ENCODE data around the gene ABI2.
"Not testable (repeated sequence)": the region's sequence is repeated elsewhere in the genome, so short reads cannot be mapped to it uniquely, and the experiment has no call there.

The ABI2 gene

GRCh38 chr2:203327901-203328759 is at the start of gene ABI2:
ABI2 (plus strand) TSS chr2:203328394; CDS start chr2:203328515, 121 bp downstream.
- peak; percentile 79 for DNase-seq

DNA sequence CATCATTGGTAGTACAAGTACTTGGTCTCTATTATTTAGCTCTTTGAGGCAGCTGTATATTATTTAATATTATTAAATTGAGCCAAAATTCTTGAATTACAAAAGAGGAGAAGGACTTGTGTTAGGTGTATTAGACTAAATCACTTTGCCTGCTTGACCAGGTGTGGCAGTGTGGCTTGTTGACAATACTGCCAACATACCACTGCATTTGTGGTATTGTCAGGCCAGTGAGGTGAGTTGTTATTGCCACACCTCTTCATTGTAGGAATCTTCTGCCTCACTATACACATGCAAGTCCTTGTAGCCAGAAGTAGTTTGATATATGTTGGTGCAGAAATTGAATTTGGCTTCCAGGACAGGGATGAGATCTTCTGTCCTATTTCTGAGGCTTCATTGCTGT is 48.9 kb upstream of the ABI2 start:
- no peak for DNase-seq

- DNase-seq: no peak
Observed at GRCh38 chr2:203280428-203281064, 47.6 kb upstream of the ABI2 start.

DNA sequence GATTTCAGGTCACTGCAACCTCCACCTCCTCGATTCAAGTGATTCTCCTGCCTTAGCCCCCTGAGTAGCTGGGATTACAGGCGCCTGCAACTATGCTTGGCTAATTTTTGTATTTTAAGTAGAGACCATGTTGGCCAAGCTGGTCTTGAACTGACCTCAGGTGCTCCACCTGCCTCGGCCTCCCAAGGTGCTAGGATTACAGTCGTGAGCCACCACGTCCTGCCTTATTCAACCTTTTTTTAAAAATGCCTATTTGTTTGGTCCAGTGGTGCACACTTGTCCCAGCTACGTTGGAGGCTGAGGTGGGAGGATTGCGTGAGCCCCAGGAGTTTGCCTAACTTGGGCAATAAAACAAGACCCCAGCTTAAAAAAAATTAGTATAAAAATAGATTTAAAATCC is 46.1 kb upstream of the ABI2 start:
- DNase-seq: no peak

GRCh38 chr2:203286532-203286931 is 41.7 kb upstream of the ABI2 start:
- DNase-seq: no peak

GRCh38 chr2:203301667-203302066 is 26.5 kb upstream of the ABI2 start:
- DNase-seq: no peak

- not testable (repeated sequence) for DNase-seq
Observed at GRCh38 chr2:203302586-203302985, 25.6 kb upstream of the ABI2 start.

DNA sequence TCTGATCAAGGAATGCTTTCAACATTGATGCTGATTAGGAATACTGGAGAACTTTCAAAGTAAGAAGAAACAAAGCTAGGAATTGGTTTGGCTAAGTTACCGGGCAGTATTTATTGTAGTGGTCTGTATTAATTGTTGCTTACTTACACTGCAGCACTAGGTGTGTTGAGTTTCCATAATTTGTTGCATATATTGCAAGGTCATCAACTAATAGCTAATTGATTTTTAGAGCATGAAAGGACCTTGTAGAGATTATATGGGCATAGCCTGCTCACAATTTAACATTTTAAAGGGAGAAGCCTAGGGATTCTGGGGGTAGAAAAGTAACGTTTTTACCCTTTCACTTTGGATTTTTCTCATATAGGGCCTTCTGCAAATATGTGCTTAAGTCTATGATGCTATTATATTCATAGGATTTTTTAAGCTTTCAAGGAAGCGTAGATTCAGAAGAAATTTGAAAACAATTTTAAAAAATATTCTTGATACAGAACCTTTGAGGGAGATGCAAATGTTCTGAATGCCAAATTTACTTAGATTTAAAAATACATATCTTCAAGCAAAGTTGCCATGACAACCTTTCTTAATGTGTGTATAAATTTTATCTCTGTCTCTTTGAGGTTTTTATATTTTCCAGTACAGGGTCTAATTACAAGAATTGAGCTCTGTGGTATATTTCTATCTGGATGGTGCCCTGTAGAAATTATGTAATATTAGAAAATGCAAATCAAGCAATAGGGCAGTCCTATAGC is 17.3 kb upstream of the ABI2 start:
- DNase-seq: peak; percentile 9

DNA sequence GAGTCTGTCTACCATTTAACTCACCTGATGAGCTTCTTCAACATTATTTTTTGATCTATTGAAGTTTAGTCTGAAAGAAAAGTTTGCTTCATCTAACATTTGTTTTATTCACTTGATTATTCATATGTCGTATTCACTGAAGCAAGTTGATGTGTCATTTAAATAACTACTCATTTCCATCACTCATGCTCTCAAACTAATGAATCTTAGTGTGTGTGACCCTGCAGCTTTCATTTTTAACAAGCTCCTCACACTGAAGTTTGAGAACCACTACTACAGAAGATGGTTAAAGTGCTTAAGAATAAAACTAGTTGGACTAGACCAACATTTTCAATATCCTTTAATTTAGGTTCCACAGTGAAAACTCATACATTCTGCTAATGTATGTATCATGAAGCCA is 1.8 kb upstream of the ABI2 start:
- no peak for DNase-seq

GRCh38 chr2:203327582-203327900 is 653 bp upstream of the ABI2 start:
- DNase-seq: no peak

DNA sequence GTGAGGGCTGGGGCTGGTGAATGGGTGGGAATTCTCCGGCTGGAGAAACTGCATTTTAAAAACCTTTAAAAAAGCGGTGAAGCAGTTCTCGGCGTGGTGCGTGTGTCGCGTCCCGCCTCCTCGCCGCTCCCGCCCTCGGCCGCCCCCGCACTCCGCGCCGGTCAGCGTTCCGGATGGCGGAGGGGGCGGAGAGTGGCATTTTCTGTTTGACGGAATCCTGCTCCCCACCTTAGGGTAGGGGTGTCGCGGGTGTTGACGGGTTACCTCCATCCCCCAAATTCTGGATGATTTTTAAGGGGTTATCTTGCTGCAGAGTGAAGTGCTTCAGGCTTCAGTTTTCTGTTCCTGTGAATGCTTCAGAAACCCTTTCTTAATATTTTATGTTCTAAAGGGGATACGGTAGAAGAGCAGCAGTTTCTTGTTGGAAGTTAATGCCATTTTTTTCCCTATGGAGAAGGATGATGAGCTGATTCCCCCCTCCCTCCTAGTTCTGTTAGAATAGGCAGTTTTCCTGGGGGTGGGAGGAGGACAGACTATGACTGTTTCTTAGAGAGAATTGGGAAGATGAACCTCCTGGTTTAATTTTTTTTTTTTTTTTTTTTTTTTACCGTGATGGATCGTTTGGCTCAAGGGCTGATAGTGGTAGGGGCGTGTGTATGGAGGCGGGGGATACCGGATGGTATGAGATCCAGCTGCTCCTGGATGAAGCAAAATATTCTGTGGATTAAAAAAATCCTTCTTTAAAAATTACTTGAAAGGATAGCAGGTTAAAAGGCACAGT is 756 bp downstream of the ABI2 start:
- DNase-seq: peak; percentile 56

- peak; percentile 9 for DNase-seq
Observed at GRCh38 chr2:203330434-203330833, 2.2 kb downstream of the ABI2 start.

- DNase-seq: no peak
Observed at GRCh38 chr2:203338322-203338721, 10.1 kb downstream of the ABI2 start.

- no peak for DNase-seq
Observed at GRCh38 chr2:203340791-203341487, 12.7 kb downstream of the ABI2 start.

DNA sequence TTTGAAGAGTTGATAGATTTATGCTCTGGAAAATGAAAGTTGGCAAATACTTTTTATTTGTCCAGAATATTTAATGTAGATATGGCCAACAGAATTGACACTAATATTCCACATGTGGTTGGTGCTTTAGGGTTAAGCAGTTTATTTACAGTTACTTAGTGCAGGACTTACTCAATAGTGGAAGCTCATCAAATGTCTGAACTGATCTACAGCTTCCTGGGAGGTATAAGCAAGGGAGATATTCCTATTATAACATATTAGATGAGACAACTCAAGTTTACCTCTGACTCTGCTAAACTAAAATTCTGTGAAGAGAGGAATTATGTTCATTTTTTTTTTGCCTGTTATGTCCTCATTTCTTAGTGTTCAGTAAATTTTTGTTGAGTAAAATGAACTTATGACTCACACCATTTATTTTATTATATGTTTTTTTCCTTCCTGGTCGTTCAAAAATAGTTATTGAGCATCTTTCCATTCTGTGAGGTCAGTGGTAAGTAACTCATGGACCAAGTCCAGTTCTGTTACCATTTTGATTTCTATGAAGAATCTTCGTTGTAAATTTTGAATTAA is 13.6 kb downstream of the ABI2 start:
- DNase-seq: no peak

DNA sequence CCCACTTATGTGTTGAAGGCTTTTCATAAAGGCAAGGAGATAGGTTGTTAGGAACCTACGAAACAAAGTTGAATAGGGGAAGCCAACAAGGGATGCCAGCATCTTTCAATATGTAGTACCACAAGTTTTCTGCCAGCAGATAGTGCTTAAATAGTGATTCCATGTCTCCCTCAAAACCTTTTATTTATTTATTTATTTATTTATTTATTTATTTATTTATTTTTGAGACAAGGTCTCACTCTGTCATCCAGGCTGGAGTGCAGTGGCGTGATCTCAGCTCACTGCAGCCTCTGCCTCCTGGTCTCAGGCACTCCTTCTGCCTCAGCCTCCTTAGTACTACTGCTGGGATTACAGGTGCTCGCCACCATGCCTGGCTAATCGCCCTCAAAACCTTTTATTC is 14.2 kb downstream of the ABI2 start:
- DNase-seq: not testable (repeated sequence)

- DNase-seq: no peak
Observed at GRCh38 chr2:203344667-203345066, 16.5 kb downstream of the ABI2 start.

- peak; percentile 21 for DNase-seq
Observed at GRCh38 chr2:203346612-203347011, 18.4 kb downstream of the ABI2 start.

GRCh38 chr2:203347375-203347774 is 19.2 kb downstream of the ABI2 start:
- DNase-seq: peak; percentile 94

DNA sequence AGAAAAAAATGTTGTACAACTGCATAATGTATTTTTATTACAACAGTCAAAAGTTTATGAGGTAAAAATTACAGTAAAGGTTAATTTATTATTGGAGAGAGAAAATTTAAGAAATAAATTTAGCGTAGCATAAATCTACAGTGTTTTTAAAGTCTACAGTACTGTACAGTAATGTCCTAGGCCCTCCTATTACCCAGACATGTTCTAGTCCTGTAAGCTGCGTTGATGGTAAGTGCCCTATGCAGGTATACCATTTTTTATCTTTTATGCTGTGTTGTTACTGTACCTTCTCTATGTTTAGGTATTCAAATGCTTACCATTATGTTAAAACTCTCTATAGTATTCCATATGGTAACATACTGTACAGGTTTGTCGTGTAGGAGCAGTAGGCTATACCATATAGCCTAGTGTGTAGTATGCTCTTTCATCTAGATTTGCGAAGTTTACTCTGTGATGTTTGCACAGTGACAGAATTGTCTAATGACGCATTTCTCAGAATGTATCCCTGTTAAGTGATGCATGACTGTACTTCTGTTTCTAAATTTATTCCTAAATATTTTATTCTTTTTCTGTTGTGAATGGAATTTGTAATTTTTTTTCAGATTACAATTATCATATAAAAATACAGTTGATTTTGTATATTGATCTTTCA is 24.5 kb downstream of the ABI2 start:
- DNase-seq: no peak

DNA sequence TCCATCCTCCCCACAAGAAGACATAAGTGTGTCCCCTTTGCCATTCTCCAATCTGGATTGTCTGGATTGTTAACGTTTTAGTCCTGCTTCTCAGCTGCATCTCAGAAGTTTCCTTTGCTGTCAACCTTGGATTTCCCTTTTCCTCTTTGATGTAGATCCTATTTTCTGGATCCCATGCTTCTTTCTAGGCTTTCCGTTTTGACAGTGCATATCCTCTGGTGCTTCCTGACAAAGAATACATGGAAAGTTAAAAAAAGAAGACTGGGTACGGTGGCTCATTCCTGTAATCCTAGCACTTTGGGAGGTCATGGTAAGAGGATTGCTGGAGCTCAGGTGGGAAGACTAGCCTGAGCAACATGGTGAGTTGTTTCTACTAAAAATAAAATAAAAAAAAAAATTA is 26.8 kb downstream of the ABI2 start:
- no peak for DNase-seq

Measured in hematopoietic multipotent progenitor cell treated with erythropoietin and hydrocortisone succinate and interleukin-3 and kit ligand, for 6 days (in vitro differentiated cells).